MCF 10A (cell line): ENCODE results near the gene TEX12. TPM values are rescaled to one million over a fixed set of nuclear protein-coding genes. Genes with fewer than 3 reads are reported as not detected.

Experiments used
- BruUV-seq: library from RNA; stranded (reverse); fragments of 400-500 nt; replicated peaks from 2 replicates; lab custom pipeline; 2021; lab: Mats Ljungman, UMichigan
- CTCF ChIA-PET: fragments of 300-600 bp; sonication (Branson Sonifier 250); formaldehyde crosslinking; extraction: SDS; loops from one replicate; lab custom pipeline; 2021; ENCODE audit warnings: antibody characterized with exemption, inconsistent platforms; lab: Yijun Ruan, JAX
- POLR2A ChIA-PET: fragments of 300-600, 350-650 bp; sonication (Branson Sonifier 250); formaldehyde crosslinking; extraction: SDS; loops from one replicate; lab custom pipeline; 2020; ENCODE audit warnings: antibody characterized with exemption, inconsistent platforms; lab: Yijun Ruan, JAX
- DNase-seq: peaks from one replicate; pipeline ENCODE4 v3.0.0-alpha.2; 2018; ENCODE audit not compliant: unreplicated experiment
- H3K27ac Mint-ChIP-seq: one replicate; pipeline ENCODE4 v1.8.0; 2022; ENCODE audit warnings: mild to moderate bottlenecking, low read depth, mixed read lengths; ENCODE audit not compliant: unreplicated experiment
- H3K27me3 Mint-ChIP-seq: one replicate; pipeline ENCODE4 v1.8.0; 2022; ENCODE audit warnings: mixed read lengths; ENCODE audit not compliant: insufficient read depth, unreplicated experiment
- H3K36me3 Mint-ChIP-seq: one replicate; pipeline ENCODE4 v1.8.0; 2022; ENCODE audit warnings: mild to moderate bottlenecking, moderate library complexity, mixed read lengths; ENCODE audit not compliant: insufficient read depth, unreplicated experiment
- H3K4me1 Mint-ChIP-seq: one replicate; pipeline ENCODE4 v1.8.0; 2022; ENCODE audit warnings: mixed read lengths; ENCODE audit not compliant: insufficient read depth, unreplicated experiment
- H3K4me3 Mint-ChIP-seq: one replicate; pipeline ENCODE4 v1.8.0; 2022; ENCODE audit warnings: mild to moderate bottlenecking, moderate library complexity, mixed read lengths; ENCODE audit not compliant: unreplicated experiment
- H3K9me3 Mint-ChIP-seq: one replicate; pipeline ENCODE4 v1.8.0; 2022; ENCODE audit warnings: mixed read lengths; ENCODE audit not compliant: unreplicated experiment
- intact Hi-C: fragments of 100-400 bp; cut with micrococcal nuclease; formaldehyde crosslinking; loops from 2 replicates; pipeline ENCODE4 v1.14.1; 2022
- total RNA-seq: library from RNA; stranded (reverse); gene quantifications from 2 replicates; pipeline ENCODE4 v1.2.3, GENCODE V29; 2022
- TF ChIP-seq, protein P1 (sequence below): fragments of 200-600 bp; IDR thresholded peaks from one replicate; pipeline ENCODE4 v1.8.0; 2022; ENCODE audit warnings: antibody characterized with exemption, mild to moderate bottlenecking; ENCODE audit not compliant: unreplicated experiment

TEX12 gene
- total RNA-seq, 1 experiment from 2014 or later = not detected

DNA sequence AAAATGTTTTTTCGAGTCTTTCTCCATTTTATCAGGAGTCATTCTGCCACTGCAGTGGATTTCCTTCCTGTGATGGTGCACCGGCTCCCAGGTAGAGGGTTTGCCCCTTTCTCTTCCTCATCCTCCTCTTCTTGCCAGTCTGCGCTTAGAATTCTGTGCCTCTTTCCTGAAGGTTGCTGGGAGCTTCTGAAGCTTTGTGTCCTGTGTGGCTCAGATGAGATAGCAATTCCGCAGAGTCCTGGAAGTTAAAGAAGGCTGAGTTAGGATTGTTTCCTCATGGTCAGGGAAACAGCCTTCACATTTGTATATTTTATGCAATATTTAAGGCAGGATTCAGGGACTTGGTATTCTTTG is 8.4 kb downstream of the TEX12 start:
- Mint-ChIP-seq H3K36me3 (no peaks in the 10 kb centered on the region), H3K9me3 (no peaks in the 10 kb centered on the region), H3K4me1 (peaks cover 15% of the 10 kb centered on the region), H3K27me3 (no peaks in the 10 kb centered on the region), H3K27ac (peak overlapping the region; percentile 93), H3K4me3 (peak overlapping the region; percentile 66)
- POLR2A ChIA-PET = interaction anchor here (0.6 to 2.3 kb wide), 12 partner anchors 9 to 151 kb away, joined by 3 to 22 read pairs (median 6); partner anchors contain the start of genes DLAT, IL18, SDHD and TEX12
- CTCF ChIA-PET = interaction anchor here (0.6 to 1.5 kb wide), 17 partner anchors 8 to 837 kb away, joined by 3 to 7 read pairs (median 4); no protein-coding TSS in a partner anchor
- no peak for DNase-seq
- intact Hi-C loops = loop anchor here (1.0 kb wide), 3 partner anchors 62 to 105 kb away; partner anchors contain the start of genes SDHD and TIMM8B
- TF ChIP-seq, protein P1, sequence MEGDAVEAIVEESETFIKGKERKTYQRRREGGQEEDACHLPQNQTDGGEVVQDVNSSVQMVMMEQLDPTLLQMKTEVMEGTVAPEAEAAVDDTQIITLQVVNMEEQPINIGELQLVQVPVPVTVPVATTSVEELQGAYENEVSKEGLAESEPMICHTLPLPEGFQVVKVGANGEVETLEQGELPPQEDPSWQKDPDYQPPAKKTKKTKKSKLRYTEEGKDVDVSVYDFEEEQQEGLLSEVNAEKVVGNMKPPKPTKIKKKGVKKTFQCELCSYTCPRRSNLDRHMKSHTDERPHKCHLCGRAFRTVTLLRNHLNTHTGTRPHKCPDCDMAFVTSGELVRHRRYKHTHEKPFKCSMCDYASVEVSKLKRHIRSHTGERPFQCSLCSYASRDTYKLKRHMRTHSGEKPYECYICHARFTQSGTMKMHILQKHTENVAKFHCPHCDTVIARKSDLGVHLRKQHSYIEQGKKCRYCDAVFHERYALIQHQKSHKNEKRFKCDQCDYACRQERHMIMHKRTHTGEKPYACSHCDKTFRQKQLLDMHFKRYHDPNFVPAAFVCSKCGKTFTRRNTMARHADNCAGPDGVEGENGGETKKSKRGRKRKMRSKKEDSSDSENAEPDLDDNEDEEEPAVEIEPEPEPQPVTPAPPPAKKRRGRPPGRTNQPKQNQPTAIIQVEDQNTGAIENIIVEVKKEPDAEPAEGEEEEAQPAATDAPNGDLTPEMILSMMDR = no peak
- BruUV-seq = no TSS peak

DNA sequence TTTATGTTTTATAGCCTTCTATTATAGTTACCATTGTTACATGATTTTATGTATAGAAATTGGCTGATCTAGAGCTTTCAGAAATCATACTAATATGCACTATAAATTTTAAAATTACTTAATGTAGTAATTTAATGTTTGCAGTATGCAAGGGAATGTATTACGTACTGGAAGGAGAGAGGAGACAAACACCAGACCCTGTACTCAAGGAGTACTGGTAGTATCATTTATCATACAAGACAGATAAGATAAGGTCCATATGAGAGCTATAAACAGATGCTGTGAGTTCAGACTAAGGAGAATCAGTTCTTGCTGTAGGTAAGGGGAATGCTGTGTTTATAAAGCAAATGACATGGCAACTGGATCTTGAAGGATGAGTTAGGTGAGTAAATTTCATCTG is 8.9 kb downstream of the TEX12 start:
- Mint-ChIP-seq H3K27me3 (no peaks in the 10 kb centered on the region), H3K4me1 (peaks cover 15% of the 10 kb centered on the region), H3K27ac (no peak overlapping the region), H3K36me3 (no peaks in the 10 kb centered on the region), H3K9me3 (no peaks in the 10 kb centered on the region), H3K4me3 (no peak overlapping the region)
- no TSS peak for BruUV-seq
- no peak for DNase-seq
- intact Hi-C loops = no loop called here
- ChIA-PET POLR2A (interaction anchor here (0.6 to 2.3 kb wide), 11 partner anchors 9 to 151 kb away, joined by 3 to 22 read pairs (median 5); partner anchors contain the start of genes DLAT and IL18), CTCF (interaction anchor here (0.6 to 1.5 kb wide), 12 partner anchors 8 to 242 kb away, joined by 3 to 6 read pairs (median 4); no protein-coding TSS in a partner anchor)
- TF ChIP-seq, protein P1 = no peak

DNA sequence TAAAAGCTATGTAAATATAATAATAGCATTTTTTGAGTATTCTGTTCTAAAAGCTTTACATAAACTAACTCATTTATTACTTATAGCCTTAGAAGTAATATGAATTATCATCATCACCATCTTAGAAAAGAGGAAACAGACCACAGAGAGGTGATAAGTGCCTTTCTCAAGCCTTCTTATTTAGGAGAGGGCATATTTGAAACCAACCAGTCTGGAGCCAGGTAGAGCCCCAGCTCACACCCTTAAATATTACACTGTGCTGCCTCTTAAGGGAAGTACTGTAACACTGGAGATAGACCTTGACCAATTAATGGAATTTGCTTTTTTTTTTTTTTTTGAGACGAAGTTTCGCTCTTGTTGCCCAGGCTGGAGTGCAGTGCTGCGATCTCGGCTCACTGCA is 10.4 kb downstream of the TEX12 start:
- CTCF ChIA-PET = interaction anchor here (0.5 kb wide), 1 partner anchor 102 kb away, joined by 3 read pairs; no protein-coding TSS in a partner anchor
- H3K9me3 Mint-ChIP-seq = no peaks in the 10 kb centered on the region
- no TSS peak for BruUV-seq
- H3K4me1 Mint-ChIP-seq = peaks cover 15% of the 10 kb centered on the region
- intact Hi-C loops = no loop called here
- TF ChIP-seq, protein P1 = no peak
- POLR2A ChIA-PET = interaction anchor here (0.9 to 1.8 kb wide), 4 partner anchors 11 to 90 kb away, joined by 3 to 5 read pairs (median 4); partner anchors contain the start of gene TEX12
- no peak overlapping the region for H3K4me3 Mint-ChIP-seq
- DNase-seq = no peak
- no peaks in the 10 kb centered on the region for H3K27me3 Mint-ChIP-seq
- H3K36me3 Mint-ChIP-seq = no peaks in the 10 kb centered on the region
- no peak overlapping the region for H3K27ac Mint-ChIP-seq

DNA sequence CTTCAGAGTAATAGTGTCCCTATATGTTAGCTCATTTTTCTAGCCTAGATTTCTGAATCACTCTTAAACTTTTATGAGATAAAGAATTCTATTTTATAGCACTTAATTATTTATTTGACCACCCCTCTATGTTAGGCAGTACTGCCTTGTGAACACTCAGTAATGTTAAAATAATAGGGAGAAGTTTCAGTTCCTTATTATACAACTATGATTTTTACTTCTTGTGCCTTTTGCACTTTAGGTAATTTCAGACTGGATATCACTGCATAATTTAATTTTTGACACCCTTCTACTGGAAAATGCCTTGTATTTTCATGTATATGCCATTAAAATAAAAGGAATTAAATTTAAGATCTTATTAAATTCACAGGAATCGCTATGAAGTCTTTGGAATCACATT is 11.3 kb downstream of the TEX12 start:
- Mint-ChIP-seq H3K36me3 (no peaks in the 10 kb centered on the region), H3K27me3 (no peaks in the 10 kb centered on the region), H3K9me3 (no peaks in the 10 kb centered on the region), H3K4me3 (no peak overlapping the region), H3K27ac (no peak overlapping the region), H3K4me1 (peaks cover 15% of the 10 kb centered on the region)
- intact Hi-C loops = no loop called here
- no peak for DNase-seq
- ChIA-PET POLR2A (interaction anchor here (0.9 to 1.8 kb wide), 4 partner anchors 12 to 91 kb away, joined by 3 to 4 read pairs (median 3); partner anchors contain the start of gene TEX12), CTCF (no interaction called here)
- TF ChIP-seq, protein P1 = no peak
- BruUV-seq = no TSS peak
